Measurements from ENCODE around the gene ZC2HC1B. TPM values are rescaled to one million over a fixed set of nuclear protein-coding genes. Genes with fewer than 3 reads are reported as not detected.

ZC2HC1B gene
- polyA plus RNA-seq, 3 donors, result not detected

- Mint-ChIP-seq H3K4me3 (no peak overlapping the region), H3K9me3 (no peaks in the 10 kb centered on the region), H3K4me1 (peaks cover 36% of the 10 kb centered on the region), H3K36me3 (peaks cover 3% of the 10 kb centered on the region in 2 donors), H3K27me3 (ENCODE audit: low read depth in 3 of 3) (peaks cover 0 to 5% (median 2%) of the 10 kb centered on the region in 3 donors), H3K27ac (peak overlapping the region in 1 of 7 donors; percentile 76)
- Histone ChIP-seq H3K36me3 (replicated peaks in 1 of 2; ENCODE audit: control insufficient read depth in 1 of 2, insufficient read depth in 2 of 2, low read length in 2 of 2) (no peaks in the 10 kb centered on the region), H3K9ac (ENCODE audit: insufficient read depth, low read length, poor library complexity, severe bottlenecking) (no peak overlapping the region), H3K9me3 (replicated peaks in 1 of 2; ENCODE audit: control insufficient read depth in 1 of 2, insufficient read depth in 1 of 2, low read length in 2 of 2) (no peaks in the 10 kb centered on the region), H3K79me2 (ENCODE audit: insufficient read depth, low read length) (no peaks in the 10 kb centered on the region), H3K4me3 (replicated peaks in 1 of 3; ENCODE audit: low read depth in 2 of 3, low read length in 3 of 3) (no peak overlapping the region), H3K4me1 (ENCODE audit: control insufficient read depth in 1 of 2, insufficient read depth in 2 of 2, low read length in 2 of 2) (peaks cover 29 to 30% of the 10 kb centered on the region in 2 donors), H3K27ac (ENCODE audit: low read depth in 1 of 2, low read length in 2 of 2) (no peak overlapping the region), H3K27me3 (ENCODE audit: control insufficient read depth in 2 of 2, insufficient read depth in 2 of 2, low read length in 2 of 2) (no peaks in the 10 kb centered on the region), H4K20me1 (ENCODE audit: insufficient read depth, low read length) (no peaks in the 10 kb centered on the region), H2AFZ (ENCODE audit: insufficient read depth, low read depth, low read length, poor library complexity, severe bottlenecking) (no peak overlapping the region), H3K4me2 (replicated peaks; ENCODE audit: extremely low read depth, low read length, poor library complexity, severe bottlenecking) (no peak overlapping the region)
- TF ChIP-seq, protein P1, sequence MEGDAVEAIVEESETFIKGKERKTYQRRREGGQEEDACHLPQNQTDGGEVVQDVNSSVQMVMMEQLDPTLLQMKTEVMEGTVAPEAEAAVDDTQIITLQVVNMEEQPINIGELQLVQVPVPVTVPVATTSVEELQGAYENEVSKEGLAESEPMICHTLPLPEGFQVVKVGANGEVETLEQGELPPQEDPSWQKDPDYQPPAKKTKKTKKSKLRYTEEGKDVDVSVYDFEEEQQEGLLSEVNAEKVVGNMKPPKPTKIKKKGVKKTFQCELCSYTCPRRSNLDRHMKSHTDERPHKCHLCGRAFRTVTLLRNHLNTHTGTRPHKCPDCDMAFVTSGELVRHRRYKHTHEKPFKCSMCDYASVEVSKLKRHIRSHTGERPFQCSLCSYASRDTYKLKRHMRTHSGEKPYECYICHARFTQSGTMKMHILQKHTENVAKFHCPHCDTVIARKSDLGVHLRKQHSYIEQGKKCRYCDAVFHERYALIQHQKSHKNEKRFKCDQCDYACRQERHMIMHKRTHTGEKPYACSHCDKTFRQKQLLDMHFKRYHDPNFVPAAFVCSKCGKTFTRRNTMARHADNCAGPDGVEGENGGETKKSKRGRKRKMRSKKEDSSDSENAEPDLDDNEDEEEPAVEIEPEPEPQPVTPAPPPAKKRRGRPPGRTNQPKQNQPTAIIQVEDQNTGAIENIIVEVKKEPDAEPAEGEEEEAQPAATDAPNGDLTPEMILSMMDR (IDR thresholded peaks at IDR 0.05), result peak; percentile 87
- DNase-seq, result peak; percentile 36 to 52 (median 42)
- WGBS (ENCODE audit: insufficient coverage), result 0% methylated on average over 1 of the region's 4 CpGs
- intact Hi-C loops (cut with micrococcal nuclease), result loop anchor here in 1 of 2 donors (5.0 kb wide), 1 partner anchor 72 kb away; no protein-coding TSS in a partner anchor
Measured at GRCh38 chr6:143940011-143940597, 75.8 kb downstream of the ZC2HC1B start.

GRCh38 chr6:143941852-143942627 is 77.8 kb downstream of the ZC2HC1B start:
- Histone ChIP-seq H3K9me3 (replicated peaks in 1 of 2; ENCODE audit: control insufficient read depth in 1 of 2, insufficient read depth in 1 of 2, low read length in 2 of 2) (no peaks in the 10 kb centered on the region), H3K4me2 (replicated peaks; ENCODE audit: extremely low read depth, low read length, poor library complexity, severe bottlenecking) (no peak overlapping the region), H3K79me2 (ENCODE audit: insufficient read depth, low read length) (no peaks in the 10 kb centered on the region), H3K4me3 (replicated peaks in 1 of 3; ENCODE audit: low read depth in 2 of 3, low read length in 3 of 3) (no peak overlapping the region), H3K4me1 (ENCODE audit: control insufficient read depth in 1 of 2, insufficient read depth in 2 of 2, low read length in 2 of 2) (peaks cover 27% of the 10 kb centered on the region in 2 donors), H3K9ac (ENCODE audit: insufficient read depth, low read length, poor library complexity, severe bottlenecking) (no peak overlapping the region), H3K27ac (ENCODE audit: low read depth in 1 of 2, low read length in 2 of 2) (no peak overlapping the region), H3K36me3 (replicated peaks in 1 of 2; ENCODE audit: control insufficient read depth in 1 of 2, insufficient read depth in 2 of 2, low read length in 2 of 2) (no peaks in the 10 kb centered on the region), H3K27me3 (ENCODE audit: control insufficient read depth in 2 of 2, insufficient read depth in 2 of 2, low read length in 2 of 2) (no peaks in the 10 kb centered on the region), H2AFZ (ENCODE audit: insufficient read depth, low read depth, low read length, poor library complexity, severe bottlenecking) (no peak overlapping the region), H4K20me1 (ENCODE audit: insufficient read depth, low read length) (no peaks in the 10 kb centered on the region)
- 61% methylated on average over 15 of the region's 20 CpGs for WGBS (ENCODE audit: insufficient coverage)
- peaks cover 41% of the 10 kb centered on the region for H3K4me1 Mint-ChIP-seq
- intact Hi-C loops (cut with micrococcal nuclease), result loop anchor here (2.0 to 5.0 kb wide), 2 partner anchors 70 to 71 kb away; no protein-coding TSS in a partner anchor
- peak; percentile 13 to 36 (median 28) for DNase-seq
- H3K27me3 Mint-ChIP-seq (ENCODE audit: low read depth in 3 of 3), result peaks cover 0 to 5% (median 2%) of the 10 kb centered on the region in 3 donors
- peaks cover 4 to 5% of the 10 kb centered on the region in 2 donors for H3K36me3 Mint-ChIP-seq
- no peak overlapping the region for H3K4me3 Mint-ChIP-seq
- TF ChIP-seq, protein P1 (IDR thresholded peaks at IDR 0.05), result peak; percentile 57
- no peaks in the 10 kb centered on the region for H3K9me3 Mint-ChIP-seq
- peak overlapping the region in 2 of 7 donors; percentile 25 to 86 for H3K27ac Mint-ChIP-seq

All from CD14-positive monocyte (primary cell).